ENCODE results near the gene SYNRG. TPM values are rescaled to one million over a fixed set of nuclear protein-coding genes. Genes with fewer than 3 reads are reported as not detected.

The SYNRG gene
- total RNA-seq, 4 donors from 2014 or later = 30.2 to 151 (median 56.7) TPM

GRCh38 chr17:37480427-37480826, 128.8 kb downstream of the SYNRG start:
- no peak overlapping the region for H3K4me3 ChIP-seq
- TF ChIP-seq CTCF (IDR thresholded peaks at IDR 0.05) (no peak), POLR2A (IDR thresholded peaks at IDR 0.05) (no peak), POLR2AphosphoS5 (IDR thresholded peaks at IDR 0.05) (no peak), EP300 (IDR thresholded peaks at IDR 0.05; ENCODE audit: low read depth) (no peak)
- H3K36me3 ChIP-seq = peaks cover 0 to 20% (median 8%) of the 10 kb centered on the region in 4 donors
- 91 to 100% methylated on average over 1 to 2 of the region's 2 CpGs for WGBS, 2 donors (ENCODE audit: low coverage in 1 of 2)
- no peak for DNase-seq
- no peak overlapping the region for H3K27ac ChIP-seq
- no peaks in the 10 kb centered on the region for H3K27me3 ChIP-seq
- peaks cover 0 to 8% (median 0%) of the 10 kb centered on the region in 4 donors for H3K4me1 ChIP-seq
- H3K9me3 ChIP-seq = no peaks in the 10 kb centered on the region
- intact Hi-C loops (cut with DNase I; ENCODE audit: low total_unique reads) (no loop called here), in situ Hi-C loops (cut with MboI; ENCODE audit: low pct_ligation_motif_present in 1 of 4, low pct_unique_long_range_greater_than_20kb in 1 of 4, low sequenced_read_pairs in 3 of 4) (no loop called here)

GRCh38 chr17:37479025-37479424, 130.2 kb downstream of the SYNRG start:
- TF ChIP-seq EP300 (IDR thresholded peaks at IDR 0.05; ENCODE audit: low read depth) (no peak), POLR2A (IDR thresholded peaks at IDR 0.05) (no peak), CTCF (IDR thresholded peaks at IDR 0.05) (no peak), POLR2AphosphoS5 (IDR thresholded peaks at IDR 0.05) (no peak)
- Histone ChIP-seq H3K27me3 (no peaks in the 10 kb centered on the region), H3K4me3 (no peak overlapping the region), H3K27ac (no peak overlapping the region), H3K36me3 (peaks cover 0 to 32% (median 14%) of the 10 kb centered on the region in 4 donors), H3K9me3 (no peaks in the 10 kb centered on the region), H3K4me1 (peaks cover 0 to 8% (median 0%) of the 10 kb centered on the region in 4 donors)
- in situ Hi-C loops (cut with MboI; ENCODE audit: low pct_ligation_motif_present in 1 of 4, low pct_unique_long_range_greater_than_20kb in 1 of 4, low sequenced_read_pairs in 3 of 4) (no loop called here), intact Hi-C loops (cut with DNase I; ENCODE audit: low total_unique reads) (no loop called here)
- 92 to 100% methylated on average over 1 of the region's 1 CpG for WGBS, 2 donors (ENCODE audit: low coverage in 1 of 2)
- no peak for DNase-seq

GRCh38 chr17:37478187-37478586, 131.0 kb downstream of the SYNRG start:
- Histone ChIP-seq H3K36me3 (peaks cover 0 to 40% (median 17%) of the 10 kb centered on the region in 4 donors), H3K27ac (no peak overlapping the region), H3K4me1 (peaks cover 0 to 8% (median 0%) of the 10 kb centered on the region in 4 donors), H3K27me3 (no peaks in the 10 kb centered on the region), H3K4me3 (no peak overlapping the region), H3K9me3 (no peaks in the 10 kb centered on the region)
- in situ Hi-C loops (cut with MboI; ENCODE audit: low pct_ligation_motif_present in 1 of 4, low pct_unique_long_range_greater_than_20kb in 1 of 4, low sequenced_read_pairs in 3 of 4) (no loop called here), intact Hi-C loops (cut with DNase I; ENCODE audit: low total_unique reads) (no loop called here)
- WGBS, 2 donors (ENCODE audit: low coverage in 1 of 2) = 63 to 90% methylated on average over 2 of the region's 2 CpGs
- no peak for DNase-seq
- TF ChIP-seq POLR2AphosphoS5 (IDR thresholded peaks at IDR 0.05) = no peak
- no peak for TF ChIP-seq POLR2A (IDR thresholded peaks at IDR 0.05)
- TF ChIP-seq CTCF (IDR thresholded peaks at IDR 0.05) = no peak
- no peak for TF ChIP-seq EP300 (IDR thresholded peaks at IDR 0.05; ENCODE audit: low read depth)

- WGBS, 2 donors (ENCODE audit: low coverage in 1 of 2) = 69 to 75% methylated on average over 2 to 4 of the region's 4 CpGs
- peak overlapping the region in 3 of 4 donors; percentile 17 to 38 (median 26) for H3K27ac ChIP-seq
- no peak for TF ChIP-seq POLR2A (IDR thresholded peaks at IDR 0.05)
- peaks cover 0 to 51% (median 19%) of the 10 kb centered on the region in 4 donors for H3K36me3 ChIP-seq
- H3K4me3 ChIP-seq = no peak overlapping the region
- H3K9me3 ChIP-seq = no peaks in the 10 kb centered on the region
- intact Hi-C loops (cut with DNase I; ENCODE audit: low total_unique reads) (no loop called here), in situ Hi-C loops (cut with MboI; ENCODE audit: low pct_ligation_motif_present in 1 of 4, low pct_unique_long_range_greater_than_20kb in 1 of 4, low sequenced_read_pairs in 3 of 4) (no loop called here)
- H3K27me3 ChIP-seq = no peaks in the 10 kb centered on the region
- H3K4me1 ChIP-seq = peaks cover 0 to 8% (median 0%) of the 10 kb centered on the region in 4 donors
- peak; percentile 14 for DNase-seq
Observed at GRCh38 chr17:37476431-37477120, 132.6 kb downstream of the SYNRG start.
